Effector memory CD8-positive, alpha-beta T cell (primary cell): Measurements from ENCODE around the gene HTT-AS.

Experiments used
- ATAC-seq: fragments of 150-1000 bp; cut with Tn5 transposase; replicated peaks from 2 replicates; pipeline ENCODE4 v1.10.0; 2021; ENCODE audit warnings: mild to moderate bottlenecking, moderate library complexity
- DNase-seq, 3 experiments: peaks; one replicate each; pipeline ENCODE4 v3.0.0; 2021
- H3K27ac Mint-ChIP-seq, 2 donors: one replicate each; pipeline ENCODE4 v1.8.0; 2022; ENCODE audit warnings: mild to moderate bottlenecking in 2 of 2, mixed read lengths in 2 of 2, moderate library complexity in 2 of 2
- H3K27me3 Mint-ChIP-seq, 2 donors: one replicate each; pipeline ENCODE4 v1.8.0; 2022; ENCODE audit warnings: mixed read lengths in 2 of 2
- H3K36me3 Mint-ChIP-seq: one replicate; pipeline ENCODE4 v1.8.0; 2022; ENCODE audit warnings: mild to moderate bottlenecking, moderate library complexity, mixed read lengths; ENCODE audit not compliant: insufficient read depth
- H3K4me1 Mint-ChIP-seq, 2 donors: one replicate each; pipeline ENCODE4 v1.8.0; 2022; ENCODE audit warnings: low read depth in 2 of 2, mixed read lengths in 2 of 2
- H3K4me3 Mint-ChIP-seq, 2 donors: one replicate each; pipeline ENCODE4 v1.8.0; 2022; ENCODE audit warnings: mild to moderate bottlenecking in 2 of 2, mixed read lengths in 2 of 2, moderate library complexity in 2 of 2
- H3K9me3 Mint-ChIP-seq, 2 donors: one replicate each; pipeline ENCODE4 v1.8.0; 2022; ENCODE audit warnings: mixed read lengths in 2 of 2
- total RNA-seq, 9 experiments: gene quantifications; one replicate each; lab custom pipeline; 2026; lab: John Stamatoyannopoulos, UW

Gene HTT-AS
- total RNA-seq, result 0 to 0.13 (median 0) reads per million in 9 experiments

GRCh38 chr4:3074078-3074845 is at the start of gene HTT-AS, which contains the start of gene HTT:
Gene HTT-AS (minus strand): TSS chr4:3074538.
Gene HTT (plus strand): TSS chr4:3074681. CDS start chr4:3074826, 145 bp downstream.
- peaks cover 9% of the 10 kb centered on the region for H3K36me3 Mint-ChIP-seq
- peak within 1 kb of the TSS; percentile 87 to 93 for H3K4me3 Mint-ChIP-seq
- DNase-seq, result peak; percentile 87 to 95 (median 90)
- peak within 1 kb of the TSS; percentile 77 to 87 for H3K27ac Mint-ChIP-seq
- H3K9me3 Mint-ChIP-seq, result no peaks in the 10 kb centered on the region
- peak; percentile 84 for ATAC-seq
- no peaks in the 10 kb centered on the region for H3K27me3 Mint-ChIP-seq
- peaks cover 12 to 20% of the 10 kb centered on the region in 2 donors for H3K4me1 Mint-ChIP-seq

- ATAC-seq (no peak), DNase-seq (no peak)
Measured at GRCh38 chr4:3123181-3123671, 48.9 kb upstream of the HTT-AS start.

GRCh38 chr4:3122081-3122563 is 47.8 kb upstream of the HTT-AS start:
- ATAC-seq, result no peak

More at GRCh38 chr4:3123181-3123671, 48.9 kb upstream of the HTT-AS start:
- H3K27me3 Mint-ChIP-seq, result no peaks in the 10 kb centered on the region
- peaks cover 0 to 2% of the 10 kb centered on the region in 2 donors for H3K4me1 Mint-ChIP-seq
- no peak overlapping the region for H3K4me3 Mint-ChIP-seq
- H3K9me3 Mint-ChIP-seq, result no peaks in the 10 kb centered on the region
- peaks cover 56% of the 10 kb centered on the region for H3K36me3 Mint-ChIP-seq
- H3K27ac Mint-ChIP-seq, result peak overlapping the region in 1 of 2 donors; percentile 38

GRCh38 chr4:3121596-3121995 is 47.3 kb upstream of the HTT-AS start:
- H3K4me3 Mint-ChIP-seq, result no peak overlapping the region
- H3K27me3 Mint-ChIP-seq, result no peaks in the 10 kb centered on the region
- peaks cover 0 to 2% of the 10 kb centered on the region in 2 donors for H3K4me1 Mint-ChIP-seq
- no peaks in the 10 kb centered on the region for H3K9me3 Mint-ChIP-seq
- ATAC-seq, result no peak
- no peak for DNase-seq
- H3K36me3 Mint-ChIP-seq, result peaks cover 51% of the 10 kb centered on the region
- no peak overlapping the region for H3K27ac Mint-ChIP-seq

More at GRCh38 chr4:3122081-3122563, 47.8 kb upstream of the HTT-AS start:
- H3K27me3 Mint-ChIP-seq, result no peaks in the 10 kb centered on the region
- no peak overlapping the region for H3K4me3 Mint-ChIP-seq
- H3K36me3 Mint-ChIP-seq, result peaks cover 51% of the 10 kb centered on the region
- no peaks in the 10 kb centered on the region for H3K9me3 Mint-ChIP-seq
- H3K27ac Mint-ChIP-seq, result peak overlapping the region in 1 of 2 donors; percentile 75
- H3K4me1 Mint-ChIP-seq, result peaks cover 0 to 2% of the 10 kb centered on the region in 2 donors
- no peak for DNase-seq

GRCh38 chr4:3121110-3121509 is 46.8 kb upstream of the HTT-AS start:
- DNase-seq (no peak), ATAC-seq (no peak)
- H3K9me3 Mint-ChIP-seq, result no peaks in the 10 kb centered on the region
- H3K4me1 Mint-ChIP-seq, result peaks cover 0 to 2% of the 10 kb centered on the region in 2 donors
- no peak overlapping the region for H3K4me3 Mint-ChIP-seq
- peak overlapping the region in 1 of 2 donors; percentile 29 for H3K27ac Mint-ChIP-seq
- H3K27me3 Mint-ChIP-seq, result no peaks in the 10 kb centered on the region
- H3K36me3 Mint-ChIP-seq, result peaks cover 55% of the 10 kb centered on the region

GRCh38 chr4:3119464-3119863 is 45.1 kb upstream of the HTT-AS start:
- Mint-ChIP-seq H3K27ac (no peak overlapping the region), H3K4me3 (no peak overlapping the region), H3K36me3 (peaks cover 55% of the 10 kb centered on the region), H3K27me3 (no peaks in the 10 kb centered on the region), H3K9me3 (no peaks in the 10 kb centered on the region), H3K4me1 (peaks cover 0 to 2% of the 10 kb centered on the region in 2 donors)
- ATAC-seq (no peak), DNase-seq (no peak)

GRCh38 chr4:3118312-3118711 is 44.0 kb upstream of the HTT-AS start:
- DNase-seq (no peak), ATAC-seq (no peak)
- Mint-ChIP-seq H3K4me3 (no peak overlapping the region), H3K27me3 (no peaks in the 10 kb centered on the region), H3K4me1 (peaks cover 0 to 2% of the 10 kb centered on the region in 2 donors), H3K27ac (peak overlapping the region in 1 of 2 donors; percentile 47), H3K9me3 (no peaks in the 10 kb centered on the region), H3K36me3 (peaks cover 56% of the 10 kb centered on the region)

- no peak overlapping the region for H3K27ac Mint-ChIP-seq
Measured at GRCh38 chr4:3116955-3117354, 42.6 kb upstream of the HTT-AS start.

GRCh38 chr4:3115637-3116270 is 41.4 kb upstream of the HTT-AS start:
- peaks cover 3% of the 10 kb centered on the region in 2 donors for H3K4me1 Mint-ChIP-seq
- ATAC-seq (no peak), DNase-seq (no peak)
- H3K27ac Mint-ChIP-seq, result no peak overlapping the region
- H3K9me3 Mint-ChIP-seq, result no peaks in the 10 kb centered on the region
- no peak overlapping the region for H3K4me3 Mint-ChIP-seq
- peaks cover 52% of the 10 kb centered on the region for H3K36me3 Mint-ChIP-seq
- H3K27me3 Mint-ChIP-seq, result no peaks in the 10 kb centered on the region

More at GRCh38 chr4:3116955-3117354, 42.6 kb upstream of the HTT-AS start:
- Mint-ChIP-seq H3K36me3 (peaks cover 57% of the 10 kb centered on the region), H3K4me1 (peaks cover 3% of the 10 kb centered on the region in 2 donors), H3K9me3 (no peaks in the 10 kb centered on the region), H3K27me3 (no peaks in the 10 kb centered on the region), H3K4me3 (no peak overlapping the region)
- no peak for DNase-seq
- no peak for ATAC-seq

- H3K36me3 Mint-ChIP-seq, result peaks cover 54% of the 10 kb centered on the region
- no peak overlapping the region for H3K4me3 Mint-ChIP-seq
- peaks cover 3 to 6% of the 10 kb centered on the region in 2 donors for H3K4me1 Mint-ChIP-seq
- ATAC-seq, result no peak
- DNase-seq, result no peak
- H3K27ac Mint-ChIP-seq, result no peak overlapping the region
- no peaks in the 10 kb centered on the region for H3K27me3 Mint-ChIP-seq
- no peaks in the 10 kb centered on the region for H3K9me3 Mint-ChIP-seq
Measured at GRCh38 chr4:3114377-3114776, 40.0 kb upstream of the HTT-AS start.

GRCh38 chr4:3112609-3113469 is 38.5 kb upstream of the HTT-AS start:
- Mint-ChIP-seq H3K4me3 (no peak overlapping the region), H3K36me3 (peaks cover 67% of the 10 kb centered on the region), H3K4me1 (peaks cover 3 to 6% of the 10 kb centered on the region in 2 donors), H3K9me3 (no peaks in the 10 kb centered on the region), H3K27ac (no peak overlapping the region), H3K27me3 (no peaks in the 10 kb centered on the region)
- DNase-seq, result no peak
- no peak for ATAC-seq

- Mint-ChIP-seq H3K27ac (no peak overlapping the region), H3K36me3 (peaks cover 67% of the 10 kb centered on the region)
- DNase-seq, result no peak
Measured at GRCh38 chr4:3112201-3112600, 37.9 kb upstream of the HTT-AS start.

GRCh38 chr4:3111461-3111860 is 37.1 kb upstream of the HTT-AS start:
- Mint-ChIP-seq H3K36me3 (peaks cover 68% of the 10 kb centered on the region), H3K9me3 (no peaks in the 10 kb centered on the region)
- no peak for ATAC-seq

More at GRCh38 chr4:3112201-3112600, 37.9 kb upstream of the HTT-AS start:
- Mint-ChIP-seq H3K9me3 (no peaks in the 10 kb centered on the region), H3K4me1 (peaks cover 3 to 6% of the 10 kb centered on the region in 2 donors), H3K27me3 (no peaks in the 10 kb centered on the region), H3K4me3 (no peak overlapping the region)
- no peak for ATAC-seq

More at GRCh38 chr4:3111461-3111860, 37.1 kb upstream of the HTT-AS start:
- H3K4me3 Mint-ChIP-seq, result no peak overlapping the region
- no peaks in the 10 kb centered on the region for H3K27me3 Mint-ChIP-seq
- DNase-seq, result no peak
- H3K4me1 Mint-ChIP-seq, result peaks cover 6 to 8% of the 10 kb centered on the region in 2 donors
- H3K27ac Mint-ChIP-seq, result no peak overlapping the region
